ENCODE measurements around the gene LDHAL6B. TPM values are rescaled to one million over a fixed set of nuclear protein-coding genes. Genes with fewer than 3 reads are reported as not detected.

The LDHAL6B gene
- total RNA-seq, 1 experiment from 2014 or later: not detected

GRCh38 chr15:59166166-59166565 is 40.5 kb upstream of the LDHAL6B start:
- DNase-seq (ENCODE audit: low spot score): no peak
- TF ChIP-seq, protein P1, sequence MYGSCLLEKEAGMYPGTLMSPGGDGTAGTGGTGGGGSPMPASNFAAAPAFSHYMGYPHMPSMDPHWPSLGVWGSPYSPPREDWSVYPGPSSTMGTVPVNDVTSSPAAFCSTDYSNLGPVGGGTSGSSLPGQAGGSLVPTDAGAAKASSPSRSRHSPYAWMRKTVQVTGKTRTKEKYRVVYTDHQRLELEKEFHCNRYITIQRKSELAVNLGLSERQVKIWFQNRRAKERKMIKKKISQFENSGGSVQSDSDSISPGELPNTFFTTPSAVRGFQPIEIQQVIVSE (CRISPR knock-in tag; IDR thresholded peaks at IDR 0.05; ENCODE audit: borderline replicate concordance): no peak
- no peak for TF ChIP-seq JUN (CRISPR knock-in tag; IDR thresholded peaks at IDR 0.05)
- TF ChIP-seq ESRRA (CRISPR knock-in tag; IDR thresholded peaks at IDR 0.05; ENCODE audit: borderline replicate concordance): no peak
- no peak for TF ChIP-seq NR2C2 (CRISPR knock-in tag; IDR thresholded peaks at IDR 0.05)

GRCh38 chr15:59166601-59167265 is 39.9 kb upstream of the LDHAL6B start:
- ATAC-seq: no peak
- H3K9me3 Mint-ChIP-seq: peaks cover 4% of the 10 kb centered on the region
- no peaks in the 10 kb centered on the region for H3K27me3 Mint-ChIP-seq (ENCODE audit: low read depth)
- H3K36me3 Mint-ChIP-seq: peaks cover 23% of the 10 kb centered on the region
- H3K27ac Mint-ChIP-seq: peak overlapping the region; percentile 63
- H3K4me3 Mint-ChIP-seq: no peak overlapping the region
- ChIA-PET POLR2A (no interaction called here), CTCF (interaction anchor here (1.3 to 4.0 kb wide), 4 partner anchors 29 to 362 kb away, joined by 4 to 20 read pairs (median 5); no protein-coding TSS in a partner anchor)
- H3K4me1 Mint-ChIP-seq: peaks cover 19% of the 10 kb centered on the region
- DNase-seq (ENCODE audit: low spot score): no peak
- TF ChIP-seq ZNF232 (CRISPR knock-in tag; IDR thresholded peaks at IDR 0.05) (no peak), MXD4 (CRISPR knock-in tag; IDR thresholded peaks at IDR 0.05; ENCODE audit: borderline replicate concordance) (no peak), ZSCAN18 (CRISPR knock-in tag; IDR thresholded peaks at IDR 0.05) (no peak), ARID4B (CRISPR knock-in tag; IDR thresholded peaks at IDR 0.05; ENCODE audit: borderline replicate concordance) (no peak), AFF4 (CRISPR knock-in tag; IDR thresholded peaks at IDR 0.05; ENCODE audit: borderline replicate concordance) (no peak), NFATC4 (CRISPR knock-in tag; IDR thresholded peaks at IDR 0.05) (no peak), NFYB (CRISPR knock-in tag; conservative IDR thresholded peaks at IDR 0.05; ENCODE audit: low read depth) (no peak), ESRRA (CRISPR knock-in tag; IDR thresholded peaks at IDR 0.05; ENCODE audit: borderline replicate concordance) (no peak), SMAD4 (CRISPR knock-in tag; IDR thresholded peaks at IDR 0.05) (no peak), CREM (CRISPR knock-in tag; IDR thresholded peaks at IDR 0.05) (no peak), ZNF317 (CRISPR knock-in tag; IDR thresholded peaks at IDR 0.05; ENCODE audit: borderline replicate concordance, low read depth) (no peak), GRHL2 (CRISPR knock-in tag; IDR thresholded peaks at IDR 0.05; ENCODE audit: insufficient replicate concordance, severe bottlenecking) (no peak), TEAD1 (CRISPR knock-in tag; IDR thresholded peaks at IDR 0.05) (no peak)
- TF ChIP-seq, protein P2, sequence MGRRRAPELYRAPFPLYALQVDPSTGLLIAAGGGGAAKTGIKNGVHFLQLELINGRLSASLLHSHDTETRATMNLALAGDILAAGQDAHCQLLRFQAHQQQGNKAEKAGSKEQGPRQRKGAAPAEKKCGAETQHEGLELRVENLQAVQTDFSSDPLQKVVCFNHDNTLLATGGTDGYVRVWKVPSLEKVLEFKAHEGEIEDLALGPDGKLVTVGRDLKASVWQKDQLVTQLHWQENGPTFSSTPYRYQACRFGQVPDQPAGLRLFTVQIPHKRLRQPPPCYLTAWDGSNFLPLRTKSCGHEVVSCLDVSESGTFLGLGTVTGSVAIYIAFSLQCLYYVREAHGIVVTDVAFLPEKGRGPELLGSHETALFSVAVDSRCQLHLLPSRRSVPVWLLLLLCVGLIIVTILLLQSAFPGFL (CRISPR knock-in tag; IDR thresholded peaks at IDR 0.05; ENCODE audit: borderline replicate concordance): no peak
- TF ChIP-seq, protein P3, sequence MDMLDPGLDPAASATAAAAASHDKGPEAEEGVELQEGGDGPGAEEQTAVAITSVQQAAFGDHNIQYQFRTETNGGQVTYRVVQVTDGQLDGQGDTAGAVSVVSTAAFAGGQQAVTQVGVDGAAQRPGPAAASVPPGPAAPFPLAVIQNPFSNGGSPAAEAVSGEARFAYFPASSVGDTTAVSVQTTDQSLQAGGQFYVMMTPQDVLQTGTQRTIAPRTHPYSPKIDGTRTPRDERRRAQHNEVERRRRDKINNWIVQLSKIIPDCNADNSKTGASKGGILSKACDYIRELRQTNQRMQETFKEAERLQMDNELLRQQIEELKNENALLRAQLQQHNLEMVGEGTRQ (CRISPR knock-in tag; IDR thresholded peaks at IDR 0.05): no peak

More at GRCh38 chr15:59166166-59166565, 40.5 kb upstream of the LDHAL6B start:
- no peak for ATAC-seq
- Mint-ChIP-seq H3K4me3 (no peak overlapping the region), H3K9me3 (peaks cover 4% of the 10 kb centered on the region), H3K36me3 (peaks cover 20% of the 10 kb centered on the region), H3K27ac (peak overlapping the region; percentile 63), H3K4me1 (peaks cover 22% of the 10 kb centered on the region), H3K27me3 (ENCODE audit: low read depth) (no peaks in the 10 kb centered on the region)
- POLR2A ChIA-PET: no interaction called here
- CTCF ChIA-PET: interaction anchor here (0.5 to 4.0 kb wide), 6 partner anchors 9 to 402 kb away, joined by 4 to 20 read pairs (median 4); no protein-coding TSS in a partner anchor
